Right lung (tissue), 10 donors: ENCODE data around the gene PROK2. TPM values are rescaled to one million over a fixed set of nuclear protein-coding genes. Genes with fewer than 3 reads are reported as not detected.

Source experiments
- DNase-seq, 2 donors: peaks; one replicate each; pipeline ENCODE4 v3.0.0-alpha.2; 2013
- long read RNA-seq, 8 donors: transcript quantifications; one replicate each; lab custom pipeline, GENCODE V29; 2026
- polyA plus RNA-seq, 5 donors: library from polyadenylated mRNA; unstranded; fragments of 120-200 nt; gene quantifications; one replicate each; pipeline versions ENCODE4 v1.2.1 to v1.2.3, GENCODE V29; 2013; ENCODE audit warnings: inconsistent platforms in 1 of 5, low replicate concordance in 1 of 5; ENCODE audit not compliant: insufficient read length in 5 of 5, insufficient read depth in 1 of 5

Gene PROK2, protein sequence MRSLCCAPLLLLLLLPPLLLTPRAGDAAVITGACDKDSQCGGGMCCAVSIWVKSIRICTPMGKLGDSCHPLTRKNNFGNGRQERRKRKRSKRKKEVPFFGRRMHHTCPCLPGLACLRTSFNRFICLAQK
- under 1 TPM in 3 of 5 donors, not detected in 2; 0.10 to 0.14 (median 0.12) TPM for polyA plus RNA-seq
- long read RNA-seq, donor 1, result 0 reads
- long read RNA-seq, donor 2, result 0 reads
- long read RNA-seq, donor 3, result 0 reads
- long read RNA-seq, donor 4, result 0 reads
- long read RNA-seq, donor 5, result 0 reads
- long read RNA-seq, donor 6, result 0 reads
- long read RNA-seq, donor 7, result 0 reads
- long read RNA-seq, donor 8, result 0 reads

DNA sequence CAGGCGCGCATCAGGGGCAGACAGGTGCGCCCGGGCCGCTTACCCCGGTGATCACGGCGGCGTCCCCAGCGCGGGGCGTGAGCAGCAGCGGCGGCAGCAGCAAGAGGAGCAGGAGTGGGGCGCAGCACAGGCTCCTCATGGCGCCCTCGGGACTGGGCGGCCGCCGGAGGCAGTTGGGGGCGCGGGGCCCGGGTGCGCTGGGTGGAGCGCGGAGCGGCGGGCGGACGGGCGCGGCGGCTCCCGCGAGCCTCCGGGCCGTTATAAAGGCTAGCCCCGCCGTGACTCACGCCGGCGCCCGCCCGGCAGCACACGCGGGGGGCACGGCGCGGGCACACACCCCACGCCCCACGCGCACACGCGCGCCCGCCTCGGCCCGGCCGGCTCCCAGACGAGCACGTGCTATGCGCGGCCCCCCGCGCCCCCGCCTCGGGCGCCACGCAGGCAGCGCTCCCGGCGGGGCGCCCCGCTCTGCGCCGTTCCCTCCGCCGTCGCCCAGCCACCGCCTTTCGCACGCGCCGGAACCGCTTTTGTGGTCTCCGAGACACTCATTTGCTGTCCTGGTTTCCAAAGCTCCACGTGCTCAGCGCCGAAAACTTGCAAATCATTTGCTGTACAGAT, at the start of gene PROK2:
PROK2 (minus strand) TSS at position 235 of the 618 bp plus-strand sequence; CDS start at position 139, 96 bp downstream.
- DNase-seq, result no peak

DNA sequence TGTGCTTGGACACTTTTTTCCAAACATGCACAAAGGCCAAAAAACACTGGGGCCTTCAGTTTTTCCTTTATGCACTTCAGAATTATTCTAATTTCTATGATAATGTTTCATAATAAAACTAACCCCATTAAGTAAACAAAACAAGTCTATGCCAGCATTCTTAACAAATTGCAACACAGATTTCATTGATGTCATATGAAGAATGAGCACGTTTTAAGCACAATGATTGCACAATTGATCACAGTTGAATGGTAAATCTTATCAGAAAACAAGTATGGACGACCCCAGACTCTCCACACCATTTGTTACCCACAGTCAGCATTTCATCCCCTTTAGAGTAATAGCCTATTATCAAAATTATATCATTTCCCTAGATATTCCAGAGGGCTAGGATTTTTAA, 46.7 kb upstream of the PROK2 start:
- peak; percentile 19 to 25 for DNase-seq

DNA sequence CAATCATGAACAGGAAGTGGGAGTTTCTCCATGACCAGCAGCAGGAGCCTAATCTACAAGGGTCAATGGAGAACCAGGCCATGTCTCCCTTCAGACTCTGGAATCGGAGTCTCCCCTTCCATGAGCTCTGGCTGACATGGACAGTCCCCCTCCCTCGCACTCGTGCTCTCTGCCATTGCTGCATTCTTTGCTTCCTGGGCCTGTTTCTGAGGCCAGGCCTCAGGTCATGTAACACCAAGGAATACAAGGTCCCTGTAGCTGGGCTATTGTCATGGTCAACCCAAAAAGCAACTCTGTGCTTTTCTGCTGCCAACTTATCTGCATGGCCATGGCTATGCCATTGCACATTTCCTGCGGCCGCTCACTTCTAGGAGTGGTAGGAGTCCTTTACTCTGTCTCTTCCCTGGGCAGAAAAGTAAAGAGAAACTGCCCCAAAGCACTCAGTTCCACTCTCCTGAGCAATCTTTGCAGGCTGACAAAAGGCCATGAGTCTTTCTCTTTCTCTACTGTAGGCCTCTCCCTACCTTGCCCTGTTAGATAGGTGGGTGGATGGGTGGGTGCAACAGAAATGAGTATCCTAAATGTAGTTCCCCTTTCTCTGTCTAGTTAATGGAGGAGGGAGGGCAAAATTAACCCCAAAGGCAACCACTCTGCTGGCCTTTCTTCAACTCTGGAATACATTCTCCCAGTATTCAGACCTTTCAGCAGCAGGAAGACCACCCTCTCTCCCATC, 40.8 kb upstream of the PROK2 start:
- DNase-seq, result no peak

DNA sequence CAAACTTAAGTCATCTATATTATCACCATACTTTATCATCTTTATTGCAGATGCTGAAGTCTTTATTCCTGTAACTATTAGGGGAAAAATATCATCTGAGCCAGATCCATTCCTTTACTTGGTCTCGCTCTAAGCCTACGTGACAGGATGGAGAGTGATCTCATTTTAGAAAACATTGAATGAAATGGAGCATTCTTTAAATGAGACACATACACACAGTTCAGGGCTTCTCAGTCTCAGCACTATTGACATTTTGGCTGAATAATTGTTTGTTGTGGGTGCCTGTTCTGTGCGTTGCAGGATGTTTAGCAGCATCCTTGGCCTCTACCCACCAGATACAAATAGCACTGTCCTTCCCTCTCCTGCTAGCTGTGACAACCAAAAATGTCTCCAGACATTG, 36.2 kb upstream of the PROK2 start:
- DNase-seq, result no peak

DNA sequence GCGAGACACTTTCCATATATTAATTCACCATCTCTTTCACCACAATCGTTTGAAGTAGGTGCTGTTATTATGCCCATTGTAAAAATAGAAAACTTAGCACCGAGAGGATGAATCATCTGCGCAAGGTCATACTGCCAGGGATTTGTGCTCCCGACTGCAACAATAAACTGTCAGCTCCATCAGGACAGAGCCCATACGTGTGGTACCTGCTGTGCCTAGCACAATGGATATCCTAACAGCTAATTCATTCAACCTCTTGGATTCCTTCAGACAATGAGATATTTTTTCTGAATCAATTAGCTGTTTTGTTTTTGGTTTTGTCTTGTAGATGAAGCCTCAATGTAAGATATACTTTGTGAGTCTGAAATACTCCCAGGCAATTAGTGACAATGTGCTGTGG, 32.3 kb upstream of the PROK2 start:
- DNase-seq, result no peak

DNA sequence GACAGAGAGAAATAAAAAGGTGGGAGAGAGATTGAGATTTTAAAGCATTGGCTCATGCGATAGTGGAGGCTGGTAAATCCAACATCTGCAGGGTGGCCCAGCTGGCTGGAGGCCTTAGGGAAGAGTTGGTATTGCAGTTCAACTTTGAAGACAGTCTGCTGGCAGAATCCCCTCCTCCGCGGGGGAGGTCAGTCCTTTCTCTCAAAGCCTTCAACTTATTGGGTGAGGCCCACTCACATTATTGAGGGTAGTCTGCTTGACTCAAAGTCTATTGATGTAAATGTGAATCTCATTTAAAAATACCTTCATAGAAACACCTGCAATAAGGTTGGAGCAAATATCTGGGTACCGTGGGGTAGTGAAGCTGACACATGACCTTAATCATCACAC, 31.8 kb upstream of the PROK2 start:
- no peak for DNase-seq

DNA sequence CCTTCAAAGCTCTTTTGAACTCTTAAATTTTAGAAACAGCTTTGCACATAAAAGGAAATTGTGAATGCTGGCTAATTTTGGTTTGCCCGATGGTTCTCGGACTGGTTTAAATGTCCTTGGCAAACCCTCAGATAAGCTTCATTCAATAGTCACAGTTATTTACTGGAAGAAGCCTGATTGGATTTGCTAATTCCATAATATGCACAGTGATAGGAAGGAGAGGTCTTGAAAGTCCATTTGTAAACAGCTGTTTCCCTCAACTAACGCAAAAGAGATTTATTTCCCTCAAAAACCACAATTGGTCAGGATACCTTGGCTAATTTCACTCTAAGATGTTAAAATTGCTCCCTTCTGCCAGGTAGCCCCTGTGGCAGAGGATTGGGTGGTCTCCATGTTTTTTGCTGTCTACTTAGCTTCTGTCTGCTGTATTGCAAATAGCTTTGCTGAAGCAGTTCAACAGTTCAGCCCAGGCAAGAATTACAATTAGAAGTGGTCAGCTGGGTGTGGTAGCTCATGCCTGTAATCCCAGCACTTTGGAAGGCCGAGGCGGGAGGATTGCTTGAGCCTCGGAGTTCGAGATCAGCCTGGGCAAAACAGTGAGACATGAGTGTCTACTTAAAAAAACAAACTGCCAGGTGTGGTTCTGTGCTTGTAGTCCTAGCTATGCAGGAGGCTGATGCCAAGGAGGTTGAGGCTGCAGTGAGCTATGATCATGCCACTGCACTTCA, 30.6 kb upstream of the PROK2 start:
- DNase-seq, result no peak

DNA sequence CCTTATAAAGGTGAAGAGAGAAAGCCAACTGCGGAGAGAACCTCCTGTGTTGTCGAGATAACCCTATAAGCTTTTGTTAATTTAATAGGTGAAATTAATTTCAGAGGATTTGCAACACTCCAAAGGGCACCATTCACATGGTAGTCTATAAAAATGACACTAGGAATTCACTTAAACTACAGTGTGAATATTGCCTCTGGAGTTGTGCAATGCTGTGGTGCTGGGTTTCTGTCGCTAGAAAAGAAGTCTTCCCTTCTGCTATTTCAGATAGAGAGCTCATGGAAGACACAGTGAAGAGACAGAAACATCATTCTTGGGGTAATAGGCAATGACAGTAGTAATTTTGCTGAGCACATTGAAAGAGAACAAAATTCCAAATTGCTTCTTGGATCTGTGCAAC, 28.8 kb upstream of the PROK2 start:
- no peak for DNase-seq

DNA sequence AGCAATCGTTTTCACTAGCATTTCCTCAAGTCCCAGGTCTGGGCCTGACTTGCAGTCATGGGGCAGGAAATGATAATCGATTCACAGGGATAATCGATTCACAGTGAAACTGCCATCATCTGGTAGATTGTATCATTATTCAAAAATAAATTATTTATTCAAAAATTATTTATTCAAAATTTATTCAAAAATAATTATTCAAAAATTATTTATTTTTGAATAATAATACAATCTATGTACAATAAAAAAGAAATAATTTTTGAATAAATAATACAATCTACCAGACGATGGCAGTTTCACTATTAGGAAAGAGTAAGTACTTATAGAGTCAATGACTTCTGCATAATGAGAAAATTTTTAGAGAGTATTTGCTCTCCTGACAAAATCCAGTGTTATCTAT, 28.1 kb upstream of the PROK2 start:
- DNase-seq, result no peak

DNA sequence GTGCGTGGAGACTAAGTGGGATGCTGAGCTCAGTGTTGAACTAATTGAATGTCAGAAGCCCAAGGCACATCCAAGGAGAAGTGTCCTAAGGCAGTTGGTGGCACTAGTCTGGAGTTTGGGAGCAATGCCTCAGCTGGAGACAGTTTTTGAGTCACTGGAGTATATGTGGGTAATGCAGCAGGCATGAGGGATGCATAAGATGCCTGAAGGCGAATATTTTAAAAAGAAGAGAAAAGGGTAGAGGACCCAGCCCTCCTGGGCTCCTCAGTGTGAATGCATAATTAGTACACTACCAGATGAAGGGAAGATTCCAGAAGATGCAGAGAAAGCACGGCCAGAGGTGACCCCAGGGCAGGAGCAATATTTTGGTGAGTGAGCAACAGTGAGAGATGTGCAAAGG, 25.1 kb upstream of the PROK2 start:
- DNase-seq, result no peak

DNA sequence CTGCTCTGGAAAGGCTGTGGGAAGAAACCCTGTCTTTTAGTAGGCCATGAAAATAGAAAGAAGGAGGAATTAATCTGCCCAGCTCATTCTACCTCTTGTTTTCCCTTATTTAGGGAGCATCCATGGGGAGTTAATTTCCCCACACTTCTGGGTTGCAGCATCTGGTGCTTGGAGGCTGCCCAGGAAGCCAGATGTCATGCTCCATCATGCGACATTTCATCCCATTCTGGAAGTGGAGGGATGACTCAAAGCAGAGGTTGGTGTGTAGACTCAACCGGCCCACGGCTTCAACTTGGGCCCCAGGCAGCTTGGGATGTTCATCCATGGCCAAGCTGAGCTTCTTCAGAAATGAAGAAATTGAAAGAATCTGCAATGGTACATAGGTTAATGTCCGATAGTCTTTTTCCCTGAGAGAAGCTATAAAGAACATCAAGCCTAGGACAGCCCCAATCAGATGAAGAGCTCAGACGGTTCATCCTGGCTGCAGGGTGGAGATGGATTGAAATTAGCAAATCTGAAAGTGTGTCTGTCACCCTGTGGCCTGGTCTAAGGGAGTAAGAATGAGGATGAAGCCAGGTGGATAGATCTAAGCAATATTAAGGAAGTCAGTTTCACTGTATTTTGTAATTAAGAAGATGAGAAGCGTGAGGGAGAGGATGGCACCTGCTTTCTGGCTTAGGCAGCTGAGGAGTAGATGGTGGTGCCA, 24.5 kb upstream of the PROK2 start:
- no peak for DNase-seq

DNA sequence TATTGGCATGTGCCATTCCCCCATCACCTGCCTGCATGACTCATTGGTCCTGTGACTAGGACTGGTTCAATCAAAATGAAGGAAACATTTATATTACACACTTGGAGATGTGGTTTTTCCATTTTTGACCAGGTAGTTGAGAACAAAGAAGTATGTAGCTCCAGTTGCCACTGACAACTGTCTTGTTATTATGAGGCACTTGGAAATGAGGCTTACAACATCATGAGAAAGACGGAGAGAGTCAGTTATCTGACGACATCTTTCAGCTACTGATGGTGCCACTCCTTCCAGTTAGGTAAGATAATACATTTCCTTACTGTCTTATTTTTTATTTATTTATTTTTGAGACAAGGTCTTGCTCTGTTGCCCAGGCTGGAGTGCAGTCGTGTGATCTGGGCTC, 21.8 kb upstream of the PROK2 start:
- no peak for DNase-seq

DNA sequence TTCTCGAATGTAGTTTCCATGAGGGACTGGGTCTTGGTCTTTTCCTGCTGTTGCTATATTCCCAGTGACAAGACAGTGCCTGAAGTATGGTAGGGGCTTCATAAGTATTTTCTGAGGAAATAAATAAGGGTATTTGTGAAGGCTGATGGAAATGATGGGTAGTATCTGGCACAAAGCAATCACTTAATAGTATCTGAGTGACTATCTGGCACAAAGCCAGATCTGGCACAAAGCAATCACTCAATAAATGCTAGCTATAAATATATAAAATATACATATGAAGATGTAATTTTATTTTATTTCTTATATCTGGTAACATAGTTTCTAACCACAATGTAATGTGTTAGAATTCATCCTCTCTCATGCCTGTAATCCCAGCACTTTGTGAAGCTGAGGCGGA, 20.7 kb upstream of the PROK2 start:
- DNase-seq, result no peak

DNA sequence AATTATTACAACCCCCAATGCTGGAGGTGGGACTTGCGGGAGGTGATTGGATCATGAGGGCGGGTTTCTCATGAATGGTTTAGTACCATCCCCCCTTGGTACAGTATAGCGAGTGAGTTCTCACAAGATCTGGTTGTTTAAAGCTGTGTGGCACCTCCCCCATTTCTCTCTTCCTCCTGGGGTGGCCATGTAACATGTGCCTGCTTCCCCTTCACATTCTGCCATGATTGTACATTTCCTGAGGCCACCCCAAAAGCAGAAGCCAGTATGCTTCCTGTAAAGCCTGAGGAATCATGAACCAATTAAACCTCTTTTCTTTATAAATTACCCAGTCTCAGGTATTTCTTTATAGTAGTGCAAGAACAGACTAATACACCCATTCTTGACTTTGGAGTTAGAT, 20.3 kb upstream of the PROK2 start:
- DNase-seq, result no peak

DNA sequence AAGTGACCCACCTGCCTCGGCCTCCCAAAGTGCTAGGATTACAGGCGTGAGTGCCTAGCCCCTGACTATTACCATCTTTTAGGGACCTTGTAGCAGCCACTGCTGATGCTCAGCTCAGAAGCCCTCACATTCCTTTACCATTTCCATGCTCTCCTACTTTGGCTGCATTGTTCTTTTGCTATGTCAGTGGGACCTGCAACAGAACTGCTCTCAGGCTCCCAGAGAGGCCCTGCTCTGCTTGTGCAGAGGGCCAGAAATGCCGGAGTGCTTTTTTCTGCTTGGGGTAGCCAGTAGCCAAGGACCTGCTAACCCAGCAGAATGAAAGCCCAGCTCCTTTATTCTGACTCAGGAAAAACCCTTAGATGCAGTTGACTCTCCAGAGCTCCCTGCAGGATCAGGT, 18.3 kb upstream of the PROK2 start:
- no peak for DNase-seq

DNA sequence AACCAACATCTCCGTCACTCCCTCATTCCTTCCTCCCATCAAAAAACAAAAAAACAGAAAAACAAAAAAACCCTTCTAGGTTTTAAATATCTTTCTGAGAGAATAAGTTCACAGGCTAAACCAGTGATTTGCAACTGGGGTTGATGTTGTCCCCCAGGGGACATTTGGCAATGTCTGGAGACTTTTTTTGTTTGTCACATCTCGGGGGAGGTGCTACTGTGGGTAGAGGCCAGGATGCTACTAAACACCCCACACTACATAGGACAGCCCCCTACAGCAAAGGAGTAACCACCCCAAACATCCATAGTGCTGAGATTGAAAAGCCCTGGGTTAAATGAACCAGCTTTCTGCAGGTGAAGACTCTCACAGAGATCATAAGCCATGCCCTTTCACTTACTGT, 17.0 kb upstream of the PROK2 start:
- no peak for DNase-seq

DNA sequence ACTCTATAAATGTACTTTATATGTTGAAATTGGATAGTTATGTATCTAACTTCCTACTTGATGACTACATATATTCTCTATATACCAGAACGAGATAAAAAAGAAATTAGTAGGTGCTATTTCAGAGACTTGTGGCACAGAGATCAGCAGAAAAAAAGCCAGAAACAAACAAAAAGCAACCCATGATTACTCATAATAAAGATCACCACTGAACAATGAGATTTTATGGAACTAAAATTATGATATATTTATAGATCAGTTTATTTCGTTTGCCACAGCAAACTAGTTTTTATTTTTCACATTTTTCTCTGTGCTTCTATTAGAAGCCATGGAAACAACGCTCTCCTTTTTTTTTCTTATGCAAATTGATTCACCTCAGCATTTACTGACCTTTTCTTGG, 15.1 kb upstream of the PROK2 start:
- no peak for DNase-seq

DNA sequence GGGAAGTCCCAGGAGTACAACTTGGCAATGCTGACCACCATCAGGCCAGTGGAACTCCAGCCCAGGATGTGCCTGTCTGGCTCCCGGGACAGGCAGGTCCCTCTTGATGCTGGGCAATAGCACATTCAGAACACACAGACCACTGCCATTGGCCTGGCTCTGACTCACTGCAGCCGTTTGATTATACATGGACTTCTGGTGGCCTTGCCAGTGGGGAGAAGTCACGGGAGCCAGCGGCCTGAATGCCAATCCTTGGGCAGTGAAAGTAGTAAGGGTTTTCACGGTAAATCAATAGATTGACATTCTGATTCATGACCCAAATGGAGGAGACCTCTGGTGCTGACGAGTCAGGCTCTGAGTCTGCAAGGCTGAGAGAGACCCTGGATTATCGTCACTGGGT, 12.5 kb upstream of the PROK2 start:
- DNase-seq, result no peak

DNA sequence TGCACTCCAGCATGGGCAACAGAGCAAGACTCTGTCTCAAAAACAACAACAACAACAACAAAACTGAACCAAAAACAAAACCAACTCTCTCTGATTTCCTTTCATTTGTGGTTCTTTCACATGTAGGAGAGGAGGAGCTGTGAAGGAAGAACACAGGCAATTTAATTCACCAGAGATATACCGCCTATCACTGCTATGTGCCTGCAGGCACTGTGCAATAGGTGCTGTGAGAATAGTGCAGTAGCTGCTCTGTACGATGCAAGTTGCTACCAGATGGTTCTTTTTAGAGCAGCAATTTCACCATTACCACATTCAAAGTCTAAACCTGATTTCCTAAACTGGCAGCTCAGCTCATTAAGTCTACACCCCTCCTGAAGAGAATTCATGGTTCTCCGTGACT, 11.3 kb upstream of the PROK2 start:
- DNase-seq, result no peak

DNA sequence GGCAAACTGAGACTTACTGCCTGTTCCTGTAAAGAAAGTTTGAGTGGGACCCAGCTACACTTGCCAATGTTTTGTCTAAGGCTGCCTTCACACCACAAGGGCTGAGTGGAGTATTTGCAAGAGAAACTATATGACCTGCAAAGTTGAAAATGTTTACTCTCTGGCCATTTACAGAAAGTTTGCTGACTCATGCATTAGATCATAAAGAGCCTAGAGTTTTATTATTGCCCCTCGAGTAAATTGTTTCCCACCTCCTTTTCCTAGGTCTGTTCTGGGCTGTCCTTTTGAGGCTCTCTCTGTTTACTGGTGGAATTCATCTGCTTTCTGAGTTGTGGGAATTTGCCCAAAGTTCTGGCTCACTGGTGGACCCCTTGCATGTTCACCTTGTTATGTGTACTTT, 6.7 kb upstream of the PROK2 start:
- DNase-seq, result no peak

DNA sequence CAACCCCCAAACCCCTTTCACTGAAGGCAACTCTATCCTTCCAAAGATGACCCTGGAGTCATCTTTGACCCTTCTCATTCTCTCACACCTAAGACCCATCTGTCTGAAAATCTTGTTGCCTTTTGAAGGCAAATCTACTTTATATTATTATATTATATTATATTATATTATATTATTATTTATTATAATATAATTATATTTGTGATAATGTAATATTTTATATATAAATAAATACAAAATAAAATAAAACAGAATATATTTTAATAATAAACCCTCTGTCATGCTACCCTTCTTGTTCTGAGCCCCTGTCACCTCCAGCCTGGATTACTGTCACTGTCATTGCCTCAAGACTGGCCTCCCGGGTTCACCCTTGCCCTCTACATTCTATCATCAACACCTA, 5.0 kb upstream of the PROK2 start:
- no peak for DNase-seq
